HCT116 (cell line): ENCODE measurements around the gene MAML3. TPM values are rescaled to one million over a fixed set of nuclear protein-coding genes. Genes with fewer than 3 reads are reported as not detected.

Source experiments
- ATAC-seq: fragments of 200-7000 bp; cut with Tn5 transposase; 2 replicates; pipeline ENCODE4 v1.9.1; 2020; ENCODE audit warnings: mild to moderate bottlenecking, moderate library complexity
- BruUV-seq: library from RNA; stranded (reverse); fragments of 400-500 nt; replicated peaks from 2 replicates; lab custom pipeline; 2021; lab: Mats Ljungman, UMichigan
- CTCF ChIA-PET: fragments of 300-600 bp; sonication (Branson Sonifier 250); formaldehyde crosslinking; loops from one replicate; lab custom pipeline; 2021; ENCODE audit warnings: antibody characterized with exemption; lab: Charles Lee
- POLR2A ChIA-PET: fragments of 300-600, 350-600 bp; sonication (Branson Sonifier 250); formaldehyde crosslinking; loops from one replicate; lab custom pipeline; 2021; ENCODE audit warnings: antibody characterized with exemption; lab: Charles Lee
- RAD21 ChIA-PET, 2 experiments: fragments of 300-600 bp; sonication (Branson Sonifier 250); formaldehyde crosslinking; loops; one replicate each; lab custom pipeline; 2023; ENCODE audit warnings: low total read pairs in 2 of 2; ENCODE audit not compliant: uncharacterized antibody in 2 of 2, unreplicated experiment in 2 of 2, low non-redundant PET in 1 of 2; lab: Charles Lee
- DNase-seq: peaks from one replicate; pipeline ENCODE4 v3.0.0-alpha.2; 2010; ENCODE audit warnings: low read depth, low spot score
- H2AFZ ChIP-seq: fragments of 200-600 bp; shearing (Covaris generic), sonication (generic); 2 replicates; pipeline ENCODE4 v1.6.1; 2017; ENCODE audit warnings: low read depth, mixed run types, mixed read lengths, antibody characterized with exemption, low read length; ENCODE audit not compliant: poor library complexity, severe bottlenecking
- H3K27ac ChIP-seq: 2 replicates; pipeline ENCODE4 v1.5.1; 2012; ENCODE audit warnings: low read depth, low read length
- H3K27me3 ChIP-seq: fragments of 200-600 bp; sonication (generic); 2 replicates; pipeline ENCODE4 v1.6.1; 2016; ENCODE audit warnings: mixed run types, low read length, mixed read lengths; ENCODE audit not compliant: insufficient read depth
- H3K36me3 ChIP-seq, 2 experiments: fragments of 200-500 bp in 1 of 2; fragments of 200-600 bp in 1 of 2; sonication (Bioruptor generic) in 1 of 2; sonication (generic) in 1 of 2; 2 replicates each; pipeline versions ENCODE4 v1.5.1 to v1.6.1; 2014 to 2016; ENCODE audit warnings: low read length in 2 of 2, inconsistent platforms in 1 of 2, mixed read lengths in 1 of 2, mixed run types in 1 of 2; ENCODE audit not compliant: insufficient read depth in 2 of 2, control insufficient read depth in 1 of 2
- H3K4me1 ChIP-seq, 2 experiments: fragments of 200-600 bp in 1 of 2; sonication (generic) in 1 of 2; 2 replicates each; pipeline versions ENCODE4 v1.5.1 to v1.6.1; 2012 to 2017; ENCODE audit warnings: low read length in 2 of 2, inconsistent platforms in 1 of 2, mild to moderate bottlenecking in 1 of 2, mixed read lengths in 1 of 2, mixed run types in 1 of 2, moderate library complexity in 1 of 2; ENCODE audit not compliant: insufficient read depth in 2 of 2, control insufficient read depth in 1 of 2
- H3K4me2 ChIP-seq: fragments of 200-600 bp; sonication (generic); 2 replicates; pipeline ENCODE4 v1.6.1; 2017; ENCODE audit warnings: mixed run types, low read length, mixed read lengths
- H3K4me3 ChIP-seq, 2 experiments: fragments of 200-600 bp in 1 of 2; sonication (generic) in 1 of 2; replicated peaks in 1 of 2; 2 replicates each; pipeline ENCODE4 v1.5.1; 2011 to 2016; ENCODE audit warnings: low read length in 2 of 2, control low read depth in 1 of 2, low read depth in 1 of 2, mild to moderate bottlenecking in 1 of 2, mixed read lengths in 1 of 2, mixed run types in 1 of 2
- H3K79me2 ChIP-seq: fragments of 200-600 bp; sonication (generic); 2 replicates; pipeline ENCODE4 v1.6.1; 2017; ENCODE audit warnings: mild to moderate bottlenecking, mixed run types, low read length, moderate library complexity, mixed read lengths; ENCODE audit not compliant: insufficient read depth
- H3K9ac ChIP-seq: fragments of 200-600 bp; sonication (generic); 2 replicates; pipeline ENCODE4 v1.6.1; 2016; ENCODE audit warnings: low read length, mixed read lengths
- H3K9me2 ChIP-seq: fragments of 200-600 bp; sonication (generic), shearing (Covaris generic); 2 replicates; pipeline ENCODE4 v1.6.1; 2017; ENCODE audit warnings: mixed run types, mild to moderate bottlenecking, moderate library complexity; ENCODE audit not compliant: insufficient read depth
- H3K9me3 ChIP-seq, 2 experiments: fragments of 200-500 bp in 1 of 2; fragments of 200-600 bp in 1 of 2; sonication (Bioruptor generic) in 1 of 2; sonication (generic) in 1 of 2; 2 replicates each; pipeline ENCODE4 v1.6.1; 2014 to 2017; ENCODE audit warnings: low read length in 2 of 2, mixed read lengths in 2 of 2, inconsistent platforms in 1 of 2, low read depth in 1 of 2, mild to moderate bottlenecking in 1 of 2, mixed run types in 1 of 2, moderate library complexity in 1 of 2; ENCODE audit not compliant: control insufficient read depth in 1 of 2, insufficient read depth in 1 of 2
- H4K20me1 ChIP-seq: fragments of 200-600 bp; sonication (generic), shearing (Covaris generic); 2 replicates; pipeline ENCODE4 v1.6.1; 2017; ENCODE audit warnings: mixed run types, mild to moderate bottlenecking, moderate library complexity; ENCODE audit not compliant: insufficient read depth
- CBX3 ChIP-seq: IDR thresholded peaks from 2 replicates; pipeline ENCODE4 v1.6.1; 2012; ENCODE audit warnings: low read depth
- CEBPB ChIP-seq: IDR thresholded peaks from 2 replicates; pipeline ENCODE4 v1.6.1; 2012; ENCODE audit warnings: low read depth
- EGR1 ChIP-seq: IDR thresholded peaks from 2 replicates; pipeline ENCODE4 v1.6.1; 2012; ENCODE audit warnings: low read depth
- ELF1 ChIP-seq: IDR thresholded peaks from 2 replicates; pipeline ENCODE4 v1.6.1; 2012; ENCODE audit warnings: low read depth, borderline replicate concordance
- EZH2 ChIP-seq: fragments of 200-600 bp; sonication (generic); IDR thresholded peaks from 2 replicates; pipeline ENCODE4 v1.6.1; 2017; ENCODE audit warnings: antibody characterized with exemption, mixed run types
- EZH2phosphoT487 ChIP-seq: fragments of 200-600 bp; IDR thresholded peaks from 2 replicates; pipeline ENCODE4 v1.6.1; 2018; ENCODE audit warnings: antibody characterized with exemption, borderline replicate concordance
- FOSL1 ChIP-seq: IDR thresholded peaks from 2 replicates; pipeline ENCODE4 v1.6.1; 2012; ENCODE audit warnings: low read depth
- JUND ChIP-seq: IDR thresholded peaks from 2 replicates; pipeline ENCODE4 v1.6.1; 2012
- POLR2A ChIP-seq: IDR thresholded peaks from 2 replicates; pipeline ENCODE4 v1.7.0; 2011; ENCODE audit warnings: borderline replicate concordance; ENCODE audit not compliant: insufficient read depth, insufficient read length; ENCODE audit errors: extremely low read depth
- POLR2AphosphoS5 ChIP-seq: IDR thresholded peaks from 2 replicates; pipeline ENCODE4 v1.6.1; 2011; ENCODE audit warnings: mild to moderate bottlenecking, low read depth, low read length, moderate library complexity
- RAD21 ChIP-seq: IDR thresholded peaks from 2 replicates; pipeline ENCODE4 v1.6.1; 2012; ENCODE audit warnings: low read depth, mild to moderate bottlenecking
- SIN3A ChIP-seq: IDR thresholded peaks from 2 replicates; pipeline ENCODE4 v1.6.1; 2012; ENCODE audit warnings: low read depth
- SP1 ChIP-seq: IDR thresholded peaks from 2 replicates; pipeline ENCODE4 v1.6.1; 2012; ENCODE audit warnings: low read depth
- TCF7L2 ChIP-seq: IDR thresholded peaks from 2 replicates; pipeline ENCODE4 v1.7.0; 2011; ENCODE audit warnings: borderline replicate concordance, inconsistent platforms; ENCODE audit not compliant: insufficient read depth, insufficient read length; ENCODE audit errors: extremely low read depth
- ZFX ChIP-seq: fragments of 450-650 bp; IDR thresholded peaks from 2 replicates; pipeline ENCODE4 v1.6.1; 2017
- intact Hi-C: fragments of 100-400 bp; cut with micrococcal nuclease; formaldehyde crosslinking; loops from 2 replicates; pipeline ENCODE4 v1.10.0; 2022
- total RNA-seq: library from RNA; stranded (reverse); gene quantifications from one replicate; pipeline ENCODE4 v1.2.1, GENCODE V29; 2021; ENCODE audit not compliant: unreplicated experiment
- TF ChIP-seq, protein P1 (sequence below): IDR thresholded peaks from 2 replicates; pipeline ENCODE4 v1.6.1; 2012; ENCODE audit warnings: low read depth
- TF ChIP-seq, protein P2 (sequence below), 3 experiments: fragments of 200-600 bp in 1 of 3; sonication (generic) in 1 of 3; IDR thresholded peaks in 2 of 3; conservative IDR thresholded peaks in 1 of 3; 2 replicates each; pipeline ENCODE4 v1.5.1; 2012 to 2017; ENCODE audit warnings: low read depth in 2 of 3, low read length in 2 of 3, antibody characterized with exemption in 1 of 3, borderline replicate concordance in 1 of 3, control low read depth in 1 of 3, mild to moderate bottlenecking in 1 of 3, mixed read lengths in 1 of 3, mixed run types in 1 of 3, moderate library complexity in 1 of 3; ENCODE audit not compliant: insufficient read depth in 1 of 3
- TF ChIP-seq, protein P3 (sequence below): IDR thresholded peaks from 2 replicates; pipeline ENCODE4 v1.6.1; 2012
- TF ChIP-seq, protein P4 (sequence below): IDR thresholded peaks from 2 replicates; pipeline ENCODE4 v1.6.1; 2012

The MAML3 gene
- total RNA-seq, 1 experiment from 2014 or later: 3.1 TPM

DNA sequence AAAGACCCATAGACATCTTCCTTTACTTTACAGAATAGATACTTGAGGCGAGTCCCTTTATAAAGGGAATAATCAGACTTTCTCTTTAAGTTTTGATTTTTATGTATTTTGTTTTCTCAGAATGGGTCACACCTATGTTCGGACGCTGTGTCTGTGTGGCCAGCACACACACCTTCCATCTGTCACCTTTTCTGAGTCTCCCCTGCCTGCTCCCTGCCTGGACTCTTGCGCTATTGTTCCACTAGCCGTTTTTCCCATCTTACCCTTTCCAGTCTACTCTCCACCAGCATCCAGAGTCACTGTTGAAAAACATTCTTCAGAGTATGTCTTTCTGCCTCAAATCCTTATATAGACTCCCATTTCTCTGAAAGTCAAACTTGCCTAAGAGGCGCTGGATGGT is 236.1 kb downstream of the MAML3 start:
- H3K79me2 ChIP-seq: no peaks in the 10 kb centered on the region

More for the DNA sequence above, 236.1 kb downstream of the MAML3 start:
- ChIA-PET CTCF (no interaction called here), RAD21 (no interaction called here), POLR2A (no interaction called here)
- no peak overlapping the region for H3K27ac ChIP-seq
- H3K4me3 ChIP-seq: no peak overlapping the region
- ATAC-seq: no peak
- H3K4me1 ChIP-seq: no peaks in the 10 kb centered on the region
- no peak for DNase-seq
- no peaks in the 10 kb centered on the region for H4K20me1 ChIP-seq
- H3K9me2 ChIP-seq: no peaks in the 10 kb centered on the region
- intact Hi-C loops: no loop called here
- no peaks in the 10 kb centered on the region for H3K9me3 ChIP-seq
- 0 out of 2 replicates have a peak, but pooled peaks cover 8% of the 10 kb centered on the region for H3K27me3 ChIP-seq
- no TSS peak for BruUV-seq
- H3K4me2 ChIP-seq: no peak overlapping the region
- H2AFZ ChIP-seq: no peak overlapping the region
- TF ChIP-seq RAD21 (no peak), EZH2phosphoT487 (no peak), POLR2A (no peak), ELF1 (no peak), POLR2AphosphoS5 (no peak), TCF7L2 (no peak), EGR1 (no peak), CEBPB (no peak), CBX3 (no peak), SP1 (no peak), JUND (no peak), EZH2 (no peak), FOSL1 (no peak), SIN3A (no peak), ZFX (no peak)
- TF ChIP-seq, protein P1, sequence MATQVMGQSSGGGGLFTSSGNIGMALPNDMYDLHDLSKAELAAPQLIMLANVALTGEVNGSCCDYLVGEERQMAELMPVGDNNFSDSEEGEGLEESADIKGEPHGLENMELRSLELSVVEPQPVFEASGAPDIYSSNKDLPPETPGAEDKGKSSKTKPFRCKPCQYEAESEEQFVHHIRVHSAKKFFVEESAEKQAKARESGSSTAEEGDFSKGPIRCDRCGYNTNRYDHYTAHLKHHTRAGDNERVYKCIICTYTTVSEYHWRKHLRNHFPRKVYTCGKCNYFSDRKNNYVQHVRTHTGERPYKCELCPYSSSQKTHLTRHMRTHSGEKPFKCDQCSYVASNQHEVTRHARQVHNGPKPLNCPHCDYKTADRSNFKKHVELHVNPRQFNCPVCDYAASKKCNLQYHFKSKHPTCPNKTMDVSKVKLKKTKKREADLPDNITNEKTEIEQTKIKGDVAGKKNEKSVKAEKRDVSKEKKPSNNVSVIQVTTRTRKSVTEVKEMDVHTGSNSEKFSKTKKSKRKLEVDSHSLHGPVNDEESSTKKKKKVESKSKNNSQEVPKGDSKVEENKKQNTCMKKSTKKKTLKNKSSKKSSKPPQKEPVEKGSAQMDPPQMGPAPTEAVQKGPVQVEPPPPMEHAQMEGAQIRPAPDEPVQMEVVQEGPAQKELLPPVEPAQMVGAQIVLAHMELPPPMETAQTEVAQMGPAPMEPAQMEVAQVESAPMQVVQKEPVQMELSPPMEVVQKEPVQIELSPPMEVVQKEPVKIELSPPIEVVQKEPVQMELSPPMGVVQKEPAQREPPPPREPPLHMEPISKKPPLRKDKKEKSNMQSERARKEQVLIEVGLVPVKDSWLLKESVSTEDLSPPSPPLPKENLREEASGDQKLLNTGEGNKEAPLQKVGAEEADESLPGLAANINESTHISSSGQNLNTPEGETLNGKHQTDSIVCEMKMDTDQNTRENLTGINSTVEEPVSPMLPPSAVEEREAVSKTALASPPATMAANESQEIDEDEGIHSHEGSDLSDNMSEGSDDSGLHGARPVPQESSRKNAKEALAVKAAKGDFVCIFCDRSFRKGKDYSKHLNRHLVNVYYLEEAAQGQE: no peak
- TF ChIP-seq, protein P2, sequence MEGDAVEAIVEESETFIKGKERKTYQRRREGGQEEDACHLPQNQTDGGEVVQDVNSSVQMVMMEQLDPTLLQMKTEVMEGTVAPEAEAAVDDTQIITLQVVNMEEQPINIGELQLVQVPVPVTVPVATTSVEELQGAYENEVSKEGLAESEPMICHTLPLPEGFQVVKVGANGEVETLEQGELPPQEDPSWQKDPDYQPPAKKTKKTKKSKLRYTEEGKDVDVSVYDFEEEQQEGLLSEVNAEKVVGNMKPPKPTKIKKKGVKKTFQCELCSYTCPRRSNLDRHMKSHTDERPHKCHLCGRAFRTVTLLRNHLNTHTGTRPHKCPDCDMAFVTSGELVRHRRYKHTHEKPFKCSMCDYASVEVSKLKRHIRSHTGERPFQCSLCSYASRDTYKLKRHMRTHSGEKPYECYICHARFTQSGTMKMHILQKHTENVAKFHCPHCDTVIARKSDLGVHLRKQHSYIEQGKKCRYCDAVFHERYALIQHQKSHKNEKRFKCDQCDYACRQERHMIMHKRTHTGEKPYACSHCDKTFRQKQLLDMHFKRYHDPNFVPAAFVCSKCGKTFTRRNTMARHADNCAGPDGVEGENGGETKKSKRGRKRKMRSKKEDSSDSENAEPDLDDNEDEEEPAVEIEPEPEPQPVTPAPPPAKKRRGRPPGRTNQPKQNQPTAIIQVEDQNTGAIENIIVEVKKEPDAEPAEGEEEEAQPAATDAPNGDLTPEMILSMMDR (IDR thresholded peaks at IDR 0.05 in 2 of 3, conservative IDR thresholded peaks at IDR 0.05 in 1 of 3; ENCODE audit: borderline replicate concordance in 1 of 3, insufficient read depth in 1 of 3, low read depth in 2 of 3, low read length in 2 of 3): no peak
- TF ChIP-seq, protein P3, sequence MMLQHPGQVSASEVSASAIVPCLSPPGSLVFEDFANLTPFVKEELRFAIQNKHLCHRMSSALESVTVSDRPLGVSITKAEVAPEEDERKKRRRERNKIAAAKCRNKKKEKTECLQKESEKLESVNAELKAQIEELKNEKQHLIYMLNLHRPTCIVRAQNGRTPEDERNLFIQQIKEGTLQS: no peak
- TF ChIP-seq, protein P4, sequence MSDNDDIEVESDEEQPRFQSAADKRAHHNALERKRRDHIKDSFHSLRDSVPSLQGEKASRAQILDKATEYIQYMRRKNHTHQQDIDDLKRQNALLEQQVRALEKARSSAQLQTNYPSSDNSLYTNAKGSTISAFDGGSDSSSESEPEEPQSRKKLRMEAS: no peak
- no peaks in the 10 kb centered on the region for H3K36me3 ChIP-seq
- no peak overlapping the region for H3K9ac ChIP-seq
